GM23338 (cell line): ENCODE results near the gene GCM1. TPM values are rescaled to one million over a fixed set of nuclear protein-coding genes. Genes with fewer than 3 reads are reported as not detected.

Experiments
- ATAC-seq: fragments of 200-7000 bp; cut with Tn5 transposase; 3 replicates; pipeline ENCODE4 v1.9.1; 2020
- DNase-seq: peaks from one replicate; pipeline ENCODE4 v3.0.0-alpha.2; 2015; ENCODE audit warnings: low spot score
- H2AFZ ChIP-seq: fragments of 200-600 bp; sonication (generic); 2 replicates; pipeline ENCODE4 v1.8.0; 2016; ENCODE audit warnings: antibody characterized with exemption, mild to moderate bottlenecking, moderate library complexity
- H3F3A ChIP-seq: fragments of 200-600 bp; sonication (generic); replicated peaks from 2 replicates; pipeline ENCODE4 v1.8.0; 2017; ENCODE audit warnings: antibody characterized with exemption, mixed run types, low read depth
- H3K27ac ChIP-seq: fragments of 200-600 bp; sonication (generic); 2 replicates; pipeline ENCODE4 v1.6.1; 2016; ENCODE audit warnings: low read depth
- H3K27me3 ChIP-seq: fragments of 200-600 bp; sonication (generic); 2 replicates; pipeline ENCODE4 v1.8.0; 2016; ENCODE audit warnings: mild to moderate bottlenecking, mixed run types, moderate library complexity; ENCODE audit not compliant: insufficient read depth
- H3K36me3 ChIP-seq: fragments of 200-600 bp; sonication (generic); 2 replicates; pipeline ENCODE4 v1.8.0; 2016; ENCODE audit warnings: mild to moderate bottlenecking; ENCODE audit not compliant: insufficient read depth
- H3K4me1 ChIP-seq: fragments of 200-600 bp; sonication (generic); 2 replicates; pipeline ENCODE4 v1.8.0; 2016; ENCODE audit warnings: mild to moderate bottlenecking, moderate library complexity; ENCODE audit not compliant: insufficient read depth
- H3K4me2 ChIP-seq: fragments of 200-600 bp; sonication (generic); 2 replicates; pipeline ENCODE4 v1.7.1; 2017; ENCODE audit warnings: mixed run types
- H3K4me3 ChIP-seq: fragments of 200-600 bp; sonication (generic); 2 replicates; pipeline ENCODE4 v1.6.1; 2016; ENCODE audit warnings: mixed run types
- H3K79me2 ChIP-seq: fragments of 200-600 bp; sonication (generic); replicated peaks from 2 replicates; pipeline ENCODE4 v1.8.0; 2017; ENCODE audit warnings: mild to moderate bottlenecking; ENCODE audit not compliant: insufficient read depth
- H3K9me2 ChIP-seq: fragments of 200-600 bp; sonication (generic); 2 replicates; pipeline ENCODE4 v1.8.0; 2017; ENCODE audit not compliant: insufficient read depth
- H4K20me1 ChIP-seq: fragments of 200-600 bp; sonication (generic); replicated peaks from 2 replicates; pipeline ENCODE4 v1.8.0; 2017; ENCODE audit warnings: mild to moderate bottlenecking; ENCODE audit not compliant: insufficient read depth
- H3K27ac Mint-ChIP-seq: 2 replicates; pipeline ENCODE4 v1.8.0; 2020; ENCODE audit warnings: inconsistent platforms, mild to moderate bottlenecking, moderate library complexity, mixed read lengths
- H3K27me3 Mint-ChIP-seq: 3 replicates; pipeline ENCODE4 v1.8.0; 2022; ENCODE audit warnings: low read depth, mild to moderate bottlenecking, moderate library complexity, mixed read lengths, inconsistent platforms; ENCODE audit not compliant: insufficient read depth, poor library complexity
- H3K36me3 Mint-ChIP-seq: 3 replicates; pipeline ENCODE4 v1.8.0; 2021; ENCODE audit warnings: low read depth, mild to moderate bottlenecking, inconsistent platforms, moderate library complexity, mixed read lengths
- H3K4me1 Mint-ChIP-seq: 3 replicates; pipeline ENCODE4 v1.8.0; 2020; ENCODE audit warnings: mild to moderate bottlenecking, inconsistent platforms, mixed read lengths
- H3K4me3 Mint-ChIP-seq: 3 replicates; pipeline ENCODE4 v1.8.0; 2021; ENCODE audit warnings: moderate library complexity, mild to moderate bottlenecking, inconsistent platforms, mixed read lengths
- H3K9me3 Mint-ChIP-seq: 3 replicates; pipeline ENCODE4 v1.8.0; 2020; ENCODE audit warnings: moderate library complexity, mild to moderate bottlenecking, inconsistent platforms, mixed read lengths
- CREB1 ChIP-seq: fragments of 250-450 bp; sonication (Bioruptor Pico); IDR thresholded peaks from 2 replicates; pipeline ENCODE4 v1.5.0; 2020; ENCODE audit warnings: low read depth, mild to moderate bottlenecking, moderate library complexity
- EZH2 ChIP-seq: fragments of 200-600 bp; sonication (generic); IDR thresholded peaks from one replicate; pipeline ENCODE4 v1.8.0; 2017; ENCODE audit warnings: antibody characterized with exemption, mild to moderate bottlenecking, low read depth; ENCODE audit not compliant: unreplicated experiment
- EZH2phosphoT487 ChIP-seq: fragments of 200-600 bp; sonication (generic); IDR thresholded peaks from one replicate; pipeline ENCODE4 v1.8.1; 2018; ENCODE audit warnings: antibody characterized with exemption; ENCODE audit not compliant: unreplicated experiment
- JUNB ChIP-seq: IDR thresholded peaks from one replicate; pipeline ENCODE4 v1.6.1; 2016; ENCODE audit warnings: antibody characterized with exemption; ENCODE audit not compliant: unreplicated experiment
- NANOG ChIP-seq: IDR thresholded peaks from 2 replicates; pipeline ENCODE4 v1.6.1; 2016; ENCODE audit warnings: antibody characterized with exemption, borderline replicate concordance
- STAT1 ChIP-seq: IDR thresholded peaks from one replicate; pipeline ENCODE4 v1.6.1; 2016; ENCODE audit warnings: antibody characterized with exemption; ENCODE audit not compliant: unreplicated experiment
- ZNF114 ChIP-seq: fragments of 250-450 bp; sonication (Bioruptor Pico); IDR thresholded peaks from 2 replicates; pipeline ENCODE4 v1.5.0; 2020; ENCODE audit warnings: mild to moderate bottlenecking, moderate library complexity
- ZNF331 ChIP-seq: fragments of 250-450 bp; sonication (Bioruptor Pico); IDR thresholded peaks from 2 replicates; pipeline ENCODE4 v1.5.0; 2020; ENCODE audit warnings: low read depth, mild to moderate bottlenecking, moderate library complexity
- polyA plus RNA-seq: library from polyadenylated mRNA; unstranded; fragments of >200 nt; fragmentation: Nextera tagmentation; extraction: Ambion mirVana; gene quantifications from 2 replicates; pipeline ENCODE4 v1.2.1, GENCODE V29; 2016
- total RNA-seq: library from RNA; depleted of rRNA; stranded (reverse); fragments of >200 nt; shearing (Covaris generic); gene quantifications from 2 replicates; pipeline ENCODE4 v1.2.3, GENCODE V29; 2014
- TF ChIP-seq, protein P1 (sequence below): IDR thresholded peaks from one replicate; pipeline ENCODE4 v1.6.1; 2018; ENCODE audit warnings: antibody characterized with exemption; ENCODE audit not compliant: unreplicated experiment
- TF ChIP-seq, protein P2 (sequence below): IDR thresholded peaks from 2 replicates; pipeline ENCODE4 v1.6.1; 2016; ENCODE audit warnings: antibody characterized with exemption

The GCM1 gene
- total and polyA plus RNA-seq, 2 experiments from 2014 or later = not detected

DNA sequence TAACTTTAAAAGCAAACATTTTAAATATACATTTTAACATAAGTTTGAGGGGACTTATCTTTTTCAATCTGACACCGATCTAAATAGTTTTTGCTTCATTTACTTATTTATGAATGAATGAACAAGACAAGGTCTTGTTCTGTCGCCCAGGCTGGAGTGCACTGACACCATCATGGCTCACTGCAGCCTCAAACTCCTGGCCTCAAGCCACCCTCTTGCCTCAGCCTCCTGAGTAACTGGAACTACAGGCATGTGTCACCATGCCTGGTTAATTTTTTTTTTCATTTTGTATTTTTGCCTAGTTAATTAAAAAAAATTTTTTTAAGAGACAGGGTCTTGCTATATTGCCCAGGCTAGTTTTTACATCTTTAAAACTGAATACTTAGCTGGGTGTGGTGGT, 58.1 kb downstream of the GCM1 start (continued):
- TF ChIP-seq NANOG (no peak), ZNF114 (CRISPR knock-in tag) (no peak), JUNB (no peak)
- TF ChIP-seq, protein P1, sequence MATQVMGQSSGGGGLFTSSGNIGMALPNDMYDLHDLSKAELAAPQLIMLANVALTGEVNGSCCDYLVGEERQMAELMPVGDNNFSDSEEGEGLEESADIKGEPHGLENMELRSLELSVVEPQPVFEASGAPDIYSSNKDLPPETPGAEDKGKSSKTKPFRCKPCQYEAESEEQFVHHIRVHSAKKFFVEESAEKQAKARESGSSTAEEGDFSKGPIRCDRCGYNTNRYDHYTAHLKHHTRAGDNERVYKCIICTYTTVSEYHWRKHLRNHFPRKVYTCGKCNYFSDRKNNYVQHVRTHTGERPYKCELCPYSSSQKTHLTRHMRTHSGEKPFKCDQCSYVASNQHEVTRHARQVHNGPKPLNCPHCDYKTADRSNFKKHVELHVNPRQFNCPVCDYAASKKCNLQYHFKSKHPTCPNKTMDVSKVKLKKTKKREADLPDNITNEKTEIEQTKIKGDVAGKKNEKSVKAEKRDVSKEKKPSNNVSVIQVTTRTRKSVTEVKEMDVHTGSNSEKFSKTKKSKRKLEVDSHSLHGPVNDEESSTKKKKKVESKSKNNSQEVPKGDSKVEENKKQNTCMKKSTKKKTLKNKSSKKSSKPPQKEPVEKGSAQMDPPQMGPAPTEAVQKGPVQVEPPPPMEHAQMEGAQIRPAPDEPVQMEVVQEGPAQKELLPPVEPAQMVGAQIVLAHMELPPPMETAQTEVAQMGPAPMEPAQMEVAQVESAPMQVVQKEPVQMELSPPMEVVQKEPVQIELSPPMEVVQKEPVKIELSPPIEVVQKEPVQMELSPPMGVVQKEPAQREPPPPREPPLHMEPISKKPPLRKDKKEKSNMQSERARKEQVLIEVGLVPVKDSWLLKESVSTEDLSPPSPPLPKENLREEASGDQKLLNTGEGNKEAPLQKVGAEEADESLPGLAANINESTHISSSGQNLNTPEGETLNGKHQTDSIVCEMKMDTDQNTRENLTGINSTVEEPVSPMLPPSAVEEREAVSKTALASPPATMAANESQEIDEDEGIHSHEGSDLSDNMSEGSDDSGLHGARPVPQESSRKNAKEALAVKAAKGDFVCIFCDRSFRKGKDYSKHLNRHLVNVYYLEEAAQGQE = no peak

DNA sequence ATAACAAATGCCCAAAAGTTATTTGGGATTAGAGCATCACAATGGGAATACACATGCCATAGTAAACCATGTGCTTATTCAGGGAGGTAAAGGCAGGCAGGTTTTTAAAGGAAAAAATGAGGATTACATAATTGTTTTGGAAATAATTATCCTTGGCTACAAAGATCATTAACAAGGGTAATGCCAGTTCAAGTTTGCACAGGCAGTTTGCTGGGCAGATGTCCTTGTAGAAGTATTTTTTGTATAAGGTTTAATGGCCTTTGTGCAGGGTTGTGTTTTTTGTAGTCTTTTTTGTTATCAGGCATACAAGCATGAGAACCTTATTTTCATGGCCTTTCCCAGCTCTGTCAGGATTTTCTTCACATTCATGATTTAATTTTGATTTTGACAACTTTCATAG, 58.7 kb downstream of the GCM1 start:
- Histone ChIP-seq H2AFZ (no peak overlapping the region), H3F3A (no peaks in the 10 kb centered on the region), H3K27ac (no peak overlapping the region), H3K9me2 (no peaks in the 10 kb centered on the region), H3K27me3 (no peaks in the 10 kb centered on the region), H3K4me1 (no peaks in the 10 kb centered on the region), H3K4me2 (no peak overlapping the region), H3K4me3 (no peak overlapping the region), H3K79me2 (no peaks in the 10 kb centered on the region), H3K36me3 (peaks cover 20% of the 10 kb centered on the region; the same call in 1 of the 2 replicates), H4K20me1 (0 out of 2 replicates have a peak, but pooled peaks cover 4% of the 10 kb centered on the region)
- DNase-seq = no peak
- Mint-ChIP-seq H3K4me3 (no peak overlapping the region), H3K36me3 (peaks cover 35% of the 10 kb centered on the region), H3K27ac (no peak overlapping the region), H3K9me3 (no peaks in the 10 kb centered on the region), H3K4me1 (no peaks in the 10 kb centered on the region), H3K27me3 (no peaks in the 10 kb centered on the region)
- no peak for TF ChIP-seq NANOG
- TF ChIP-seq JUNB = no peak
- no peak for TF ChIP-seq ZNF331 (CRISPR knock-in tag)
- no peak for TF ChIP-seq STAT1
- ATAC-seq = no peak

DNA sequence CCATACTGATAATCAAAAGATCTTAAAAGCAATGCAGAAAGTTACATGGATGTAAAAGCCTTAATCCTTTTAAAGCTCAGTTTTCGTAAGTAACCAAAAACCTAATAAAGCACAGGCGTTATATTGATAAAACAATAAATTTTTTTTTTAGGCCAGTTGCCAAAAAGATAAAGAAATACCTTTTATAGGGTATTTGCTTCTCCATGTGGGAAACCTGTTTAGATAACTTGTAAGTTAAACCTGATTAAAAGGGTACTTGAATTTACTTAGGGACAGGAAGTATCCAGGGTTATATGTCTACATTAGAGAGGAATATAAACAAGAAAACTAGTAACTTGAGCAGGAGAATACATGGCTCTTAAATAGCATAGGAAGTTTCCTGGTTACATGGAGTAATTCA, 62.3 kb downstream of the GCM1 start:
- Histone ChIP-seq H3K4me1 (no peaks in the 10 kb centered on the region), H3K27me3 (no peaks in the 10 kb centered on the region), H3F3A (no peaks in the 10 kb centered on the region), H3K4me2 (no peak overlapping the region), H3K36me3 (peaks cover 19% of the 10 kb centered on the region; the same call in 1 of the 2 replicates), H3K4me3 (no peak overlapping the region), H3K9me2 (no peaks in the 10 kb centered on the region), H3K27ac (no peak overlapping the region), H3K79me2 (no peaks in the 10 kb centered on the region), H2AFZ (no peak overlapping the region), H4K20me1 (no peaks in the 10 kb centered on the region)
- Mint-ChIP-seq H3K27me3 (no peaks in the 10 kb centered on the region), H3K36me3 (peaks cover 29% of the 10 kb centered on the region), H3K9me3 (no peaks in the 10 kb centered on the region), H3K4me1 (no peaks in the 10 kb centered on the region), H3K27ac (no peak overlapping the region), H3K4me3 (no peak overlapping the region)
- ATAC-seq = no peak
- no peak for DNase-seq
- TF ChIP-seq JUNB (no peak), EZH2 (no peak), CREB1 (no peak), EZH2phosphoT487 (no peak), ZNF114 (CRISPR knock-in tag) (no peak)
- TF ChIP-seq, protein P2, sequence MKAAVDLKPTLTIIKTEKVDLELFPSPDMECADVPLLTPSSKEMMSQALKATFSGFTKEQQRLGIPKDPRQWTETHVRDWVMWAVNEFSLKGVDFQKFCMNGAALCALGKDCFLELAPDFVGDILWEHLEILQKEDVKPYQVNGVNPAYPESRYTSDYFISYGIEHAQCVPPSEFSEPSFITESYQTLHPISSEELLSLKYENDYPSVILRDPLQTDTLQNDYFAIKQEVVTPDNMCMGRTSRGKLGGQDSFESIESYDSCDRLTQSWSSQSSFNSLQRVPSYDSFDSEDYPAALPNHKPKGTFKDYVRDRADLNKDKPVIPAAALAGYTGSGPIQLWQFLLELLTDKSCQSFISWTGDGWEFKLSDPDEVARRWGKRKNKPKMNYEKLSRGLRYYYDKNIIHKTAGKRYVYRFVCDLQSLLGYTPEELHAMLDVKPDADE = no peak
